MM.1S (cell line): ENCODE measurements around the gene ARMC10.

Source experiments
- CTCF ChIP-seq: fragments of 300-600 bp; sonication (generic); IDR thresholded peaks from 2 replicates; pipeline ENCODE4 v1.5.1; 2016; ENCODE audit warnings: antibody characterized with exemption, low read length, mixed read lengths
- EZH2phosphoT487 ChIP-seq: fragments of 300-600 bp; sonication (generic); IDR thresholded peaks from 2 replicates; pipeline ENCODE4 v1.6.1; 2018; ENCODE audit warnings: antibody characterized with exemption, low read length

- TF ChIP-seq CTCF (no peak), EZH2phosphoT487 (no peak)
Measured at GRCh38 chr7:103119791-103120291, 44.9 kb downstream of the ARMC10 start.
